K562 (cell line): ENCODE measurements around the gene SLC22A23. TPM values are rescaled to one million over a fixed set of nuclear protein-coding genes. Genes with fewer than 3 reads are reported as not detected.
A peak's percentile ranks its signal among the peaks of the same experiment; 100 is the strongest.

Experiments used
- BRF2 ChIP-seq: IDR thresholded peaks from 3 replicates; pipeline ENCODE4 v1.6.1; 2011; ENCODE audit warnings: borderline replicate concordance, mild to moderate bottlenecking; ENCODE audit not compliant: insufficient read length, insufficient read depth
- CCNT2 ChIP-seq: IDR thresholded peaks from 2 replicates; pipeline ENCODE4 v1.6.1; 2011; ENCODE audit warnings: borderline replicate concordance, low read depth, mild to moderate bottlenecking, moderate library complexity, mixed read lengths, low read length; ENCODE audit not compliant: insufficient read length; ENCODE audit errors: extremely low read depth
- CHD4 ChIP-seq: fragments of 200-600 bp; sonication (generic); IDR thresholded peaks from 3 replicates; pipeline ENCODE4 v1.6.1; 2012; ENCODE audit warnings: low read depth, mild to moderate bottlenecking, mixed read lengths, low read length, inconsistent platforms; ENCODE audit not compliant: insufficient read depth, insufficient replicate concordance, poor library complexity, severe bottlenecking
- CXXC5 ChIP-seq: fragments of 250-450 bp; sonication (Bioruptor Pico); IDR thresholded peaks from 2 replicates; pipeline ENCODE4 v1.8.0; 2022; ENCODE audit warnings: inconsistent platforms, mild to moderate bottlenecking, moderate library complexity
- HMGN3 ChIP-seq: IDR thresholded peaks from 2 replicates; pipeline ENCODE4 v1.6.1; 2011; ENCODE audit warnings: borderline replicate concordance, low read depth, mild to moderate bottlenecking, mixed read lengths, low read length; ENCODE audit not compliant: insufficient read length; ENCODE audit errors: extremely low read depth
- IRF9 ChIP-seq: fragments of 450-650 bp; IDR thresholded peaks from 2 replicates; pipeline ENCODE4 v1.6.1; 2016; ENCODE audit warnings: missing biosample characterization, missing genetic modification characterization
- MAZ ChIP-seq, 2 experiments: fragments of 450-650 bp in 1 of 2; sonication (generic) in 1 of 2; formaldehyde crosslinking; IDR thresholded peaks in 1 of 2; conservative IDR thresholded peaks in 1 of 2; 2 replicates each; pipeline versions ENCODE4 v1.4.0 to v1.5.0; 2020; ENCODE audit warnings: mild to moderate bottlenecking in 1 of 2, missing genetic modification reagents in 1 of 2
- MLLT1 ChIP-seq, 2 experiments: fragments of 450-650 bp; IDR thresholded peaks; 2 replicates each; pipeline ENCODE4 v1.6.1; 2016
- NR2C1 ChIP-seq, 2 experiments: fragments of 450-650 bp; IDR thresholded peaks; 2 replicates each; pipeline ENCODE4 v1.6.1; 2017; ENCODE audit warnings: mild to moderate bottlenecking in 2 of 2, antibody characterized with exemption in 1 of 2, inconsistent platforms in 1 of 2, missing compliant biosample characterization in 1 of 2, missing genetic modification characterization in 1 of 2
- PML ChIP-seq: IDR thresholded peaks from 2 replicates; pipeline ENCODE4 v1.6.1; 2012; ENCODE audit warnings: low read length, inconsistent platforms
- POLR2G ChIP-seq: fragments of 200-400 bp; formaldehyde crosslinking; IDR thresholded peaks from 2 replicates; pipeline ENCODE4 v1.6.1; 2017; ENCODE audit warnings: low read depth, mild to moderate bottlenecking, antibody characterized with exemption, low read length, moderate library complexity
- SMARCE1 ChIP-seq: fragments of 450-650 bp; IDR thresholded peaks from 2 replicates; pipeline ENCODE4 v1.7.1; 2016; ENCODE audit warnings: mild to moderate bottlenecking
- SRF ChIP-seq, 2 experiments: fragments of 250-450, 450-650 bp in 1 of 2; sonication (Bioruptor Pico) in 1 of 2; sonication (generic) in 1 of 2; formaldehyde crosslinking; IDR thresholded peaks; 2 replicates each; pipeline versions ENCODE4 v1.5.0 to v1.5.1; 2020 to 2022; ENCODE audit warnings: mild to moderate bottlenecking in 1 of 2, missing genetic modification reagents in 1 of 2
- TRIM25 ChIP-seq: fragments of 450-650 bp; IDR thresholded peaks from 2 replicates; pipeline ENCODE4 v1.7.0; 2016; ENCODE audit warnings: borderline replicate concordance
- ZNF384 ChIP-seq: IDR thresholded peaks from 2 replicates; pipeline ENCODE4 v1.6.1; 2012; ENCODE audit warnings: low read depth, low read length, improper control_type of control experiment
- ZNF586 ChIP-seq: fragments of 450-650 bp; formaldehyde crosslinking; conservative IDR thresholded peaks from 2 replicates; pipeline ENCODE4 v1.4.0; 2020; ENCODE audit warnings: mild to moderate bottlenecking, moderate library complexity
- ZNF592 ChIP-seq: fragments of 450-650 bp; IDR thresholded peaks from 2 replicates; pipeline ENCODE4 v1.6.1; 2017; ENCODE audit warnings: antibody characterized with exemption, mild to moderate bottlenecking
- polyA plus RNA-seq, 8 experiments: library from polyadenylated mRNA; depleted of rRNA in 4 of 8; stranded (reverse) in 5 of 8; unstranded in 3 of 8; fragments of >200 nt; fragmentation: Nextera tagmentation in 2 of 8; fragmentation: Illumina TruSeq in 1 of 8; extraction: Ambion mirVana in 2 of 8; extraction: Trizol in 1 of 8; gene quantifications; 2 replicates each; pipeline versions ENCODE4 v1.2.1 to v1.2.3, GENCODE V29; 2011 to 2014; ENCODE audit warnings: inconsistent platforms in 1 of 8, missing spikeins in 1 of 8
- total RNA-seq, 7 experiments: library from RNA; depleted of rRNA in 6 of 7; stranded (reverse); fragments of >200 nt in 6 of 7; fragmentation: Illumina TruSeq in 2 of 7; extraction: Trizol in 2 of 7; gene quantifications; 2 replicates each; pipeline versions ENCODE4 v1.2.1 to v1.2.3, GENCODE V29; 2011 to 2021; ENCODE audit warnings: low replicate concordance in 1 of 7

SLC22A23 gene
- total and polyA plus RNA-seq, 9 of the 15 experiments (the other 6 are each of a cell fraction or from before 2014, with no cell fraction given), result 0.30 to 8.7 (median 2.5) TPM

GRCh38 chr6:3355011-3355357, 101.9 kb downstream of the SLC22A23 start (continued):
- no peak for TF ChIP-seq CCNT2
- peak in 1 of 2 experiments; percentile 65; a peak in 1 of 4 replicates for TF ChIP-seq SRF (CRISPR knock-in tag; IDR thresholded peaks at IDR 0.05)
- TF ChIP-seq SMARCE1, result peak; percentile 75; the same call in 1 of the 2 replicates
- no peak for TF ChIP-seq ZNF586 (CRISPR knock-in tag)
- TF ChIP-seq BRF2, result no peak
- TF ChIP-seq CXXC5, result peak; percentile 50
- TF ChIP-seq CHD4, result no peak
- peak; percentile 30 to 60; a peak in 3 of 4 replicates for TF ChIP-seq MAZ (CRISPR knock-in tag; conservative IDR thresholded peaks at IDR 0.05 in 1 of 2, IDR thresholded peaks at IDR 0.05 in 1 of 2)
- TF ChIP-seq POLR2G, result no peak
- TF ChIP-seq MLLT1 (IDR thresholded peaks at IDR 0.05), result peak in 1 of 2 experiments; percentile 55; a peak in 1 of 4 replicates
- TF ChIP-seq PML, result peak; percentile 49; the same call in 1 of the 2 replicates
- no peak for TF ChIP-seq NR2C1 (IDR thresholded peaks at IDR 0.05)
- TF ChIP-seq NR2C1 (tag; IDR thresholded peaks at IDR 0.05), result 0 out of 2 replicates have a peak, but pooled peaks have one; percentile 27
- TF ChIP-seq ZNF384, result peak; percentile 98
- TF ChIP-seq IRF9 (tag), result 0 out of 2 replicates have a peak, but pooled peaks have one; percentile 26
- TF ChIP-seq HMGN3, result no peak
- TF ChIP-seq ZNF592, result no peak
- no peak for TF ChIP-seq TRIM25
